ENCODE results near the gene SLC4A2.

SLC4A2 gene

GRCh38 chr7:151095828-151096475, 36.6 kb downstream of the SLC4A2 start:
- Histone ChIP-seq H3K27me3 (ENCODE audit: control insufficient read depth, insufficient read depth, low read length) (no peaks in the 10 kb centered on the region), H3K4me1 (ENCODE audit: control insufficient read depth, insufficient read depth, low read length) (peaks cover 27% of the 10 kb centered on the region), H3K4me3 (ENCODE audit: low read length) (no peak overlapping the region), H3K4me2 (ENCODE audit: low read length) (peak overlapping the region; percentile 46), H3K9me3 (replicated peaks; ENCODE audit: low read length) (no peaks in the 10 kb centered on the region), H3K9ac (ENCODE audit: low read depth, low read length) (no peak overlapping the region), H3K36me3 (ENCODE audit: insufficient read depth, low read length) (peaks cover 16% of the 10 kb centered on the region)

GRCh38 chr7:151099486-151100211, 40.3 kb downstream of the SLC4A2 start:
- no peaks in the 10 kb centered on the region for H3K9me3 ChIP-seq (replicated peaks; ENCODE audit: low read length)
- no peaks in the 10 kb centered on the region for H3K27me3 ChIP-seq (ENCODE audit: control insufficient read depth, insufficient read depth, low read length)
- no peak overlapping the region for H3K4me3 ChIP-seq (ENCODE audit: low read length)
- no peaks in the 10 kb centered on the region for H3K36me3 ChIP-seq (ENCODE audit: insufficient read depth, low read length)
- H3K4me1 ChIP-seq (ENCODE audit: control insufficient read depth, insufficient read depth, low read length): peaks cover 27% of the 10 kb centered on the region
- H3K4me2 ChIP-seq (ENCODE audit: low read length): peak overlapping the region; percentile 2
- H3K9ac ChIP-seq (ENCODE audit: low read depth, low read length): no peak overlapping the region

GRCh38 chr7:151100921-151101320, 41.5 kb downstream of the SLC4A2 start:
- Histone ChIP-seq H3K9me3 (replicated peaks; ENCODE audit: low read length) (no peaks in the 10 kb centered on the region), H3K4me1 (ENCODE audit: control insufficient read depth, insufficient read depth, low read length) (peaks cover 27% of the 10 kb centered on the region), H3K4me2 (ENCODE audit: low read length) (no peak overlapping the region), H3K36me3 (ENCODE audit: insufficient read depth, low read length) (no peaks in the 10 kb centered on the region), H3K9ac (ENCODE audit: low read depth, low read length) (no peak overlapping the region), H3K4me3 (ENCODE audit: low read length) (no peak overlapping the region), H3K27me3 (ENCODE audit: control insufficient read depth, insufficient read depth, low read length) (no peaks in the 10 kb centered on the region)

GRCh38 chr7:151101621-151102396, 42.4 kb downstream of the SLC4A2 start:
- no peaks in the 10 kb centered on the region for H3K36me3 ChIP-seq (ENCODE audit: insufficient read depth, low read length)
- H3K9me3 ChIP-seq (replicated peaks; ENCODE audit: low read length): no peaks in the 10 kb centered on the region
- peaks cover 23% of the 10 kb centered on the region for H3K4me1 ChIP-seq (ENCODE audit: control insufficient read depth, insufficient read depth, low read length)
- H3K9ac ChIP-seq (ENCODE audit: low read depth, low read length): no peak overlapping the region
- no peaks in the 10 kb centered on the region for H3K27me3 ChIP-seq (ENCODE audit: control insufficient read depth, insufficient read depth, low read length)
- no peak overlapping the region for H3K4me2 ChIP-seq (ENCODE audit: low read length)
- H3K4me3 ChIP-seq (ENCODE audit: low read length): no peak overlapping the region

GRCh38 chr7:151102991-151103390, 43.6 kb downstream of the SLC4A2 start:
- Histone ChIP-seq H3K4me1 (ENCODE audit: control insufficient read depth, insufficient read depth, low read length) (peaks cover 23% of the 10 kb centered on the region), H3K9ac (ENCODE audit: low read depth, low read length) (no peak overlapping the region), H3K9me3 (replicated peaks; ENCODE audit: low read length) (no peaks in the 10 kb centered on the region), H3K4me2 (ENCODE audit: low read length) (no peak overlapping the region), H3K4me3 (ENCODE audit: low read length) (no peak overlapping the region), H3K36me3 (ENCODE audit: insufficient read depth, low read length) (no peaks in the 10 kb centered on the region), H3K27me3 (ENCODE audit: control insufficient read depth, insufficient read depth, low read length) (no peaks in the 10 kb centered on the region)

- Histone ChIP-seq H3K4me2 (ENCODE audit: low read length) (no peak overlapping the region), H3K4me3 (ENCODE audit: low read length) (no peak overlapping the region), H3K9me3 (replicated peaks; ENCODE audit: low read length) (no peaks in the 10 kb centered on the region), H3K4me1 (ENCODE audit: control insufficient read depth, insufficient read depth, low read length) (peaks cover 23% of the 10 kb centered on the region), H3K27me3 (ENCODE audit: control insufficient read depth, insufficient read depth, low read length) (no peaks in the 10 kb centered on the region), H3K9ac (ENCODE audit: low read depth, low read length) (no peak overlapping the region), H3K36me3 (ENCODE audit: insufficient read depth, low read length) (no peaks in the 10 kb centered on the region)
These were observed 44.6 kb downstream of the SLC4A2 start for GRCh38 chr7:151103973-151104372.

GRCh38 chr7:151104411-151105235, 45.2 kb downstream of the SLC4A2 start:
- H3K9ac ChIP-seq (ENCODE audit: low read depth, low read length): peak overlapping the region; percentile 22
- no peak overlapping the region for H3K4me3 ChIP-seq (ENCODE audit: low read length)
- no peaks in the 10 kb centered on the region for H3K27me3 ChIP-seq (ENCODE audit: control insufficient read depth, insufficient read depth, low read length)

GRCh38 chr7:151107882-151108281, 48.5 kb downstream of the SLC4A2 start:
- no peaks in the 10 kb centered on the region for H3K27me3 ChIP-seq (ENCODE audit: control insufficient read depth, insufficient read depth, low read length)
- no peaks in the 10 kb centered on the region for H3K36me3 ChIP-seq (ENCODE audit: insufficient read depth, low read length)
- no peak overlapping the region for H3K9ac ChIP-seq (ENCODE audit: low read depth, low read length)
- H3K4me3 ChIP-seq (ENCODE audit: low read length): no peak overlapping the region
- H3K4me1 ChIP-seq (ENCODE audit: control insufficient read depth, insufficient read depth, low read length): peaks cover 26% of the 10 kb centered on the region
- no peak overlapping the region for H3K4me2 ChIP-seq (ENCODE audit: low read length)
- H3K9me3 ChIP-seq (replicated peaks; ENCODE audit: low read length): no peaks in the 10 kb centered on the region

More at GRCh38 chr7:151104411-151105235, 45.2 kb downstream of the SLC4A2 start:
- Histone ChIP-seq H3K4me1 (ENCODE audit: control insufficient read depth, insufficient read depth, low read length) (peaks cover 26% of the 10 kb centered on the region), H3K36me3 (ENCODE audit: insufficient read depth, low read length) (no peaks in the 10 kb centered on the region), H3K4me2 (ENCODE audit: low read length) (peak overlapping the region; percentile 64), H3K9me3 (replicated peaks; ENCODE audit: low read length) (no peaks in the 10 kb centered on the region)

GRCh38 chr7:151109094-151110048, 50.0 kb downstream of the SLC4A2 start:
- H3K27me3 ChIP-seq (ENCODE audit: control insufficient read depth, insufficient read depth, low read length): no peaks in the 10 kb centered on the region
- peaks cover 5% of the 10 kb centered on the region for H3K36me3 ChIP-seq (ENCODE audit: insufficient read depth, low read length)
- H3K9ac ChIP-seq (ENCODE audit: low read depth, low read length): peak overlapping the region; percentile 5
- H3K4me3 ChIP-seq (ENCODE audit: low read length): no peak overlapping the region
- peaks cover 37% of the 10 kb centered on the region for H3K4me1 ChIP-seq (ENCODE audit: control insufficient read depth, insufficient read depth, low read length)
- no peaks in the 10 kb centered on the region for H3K9me3 ChIP-seq (replicated peaks; ENCODE audit: low read length)
- H3K4me2 ChIP-seq (ENCODE audit: low read length): no peak overlapping the region

GRCh38 chr7:151110236-151110940, 51.0 kb downstream of the SLC4A2 start:
- H3K36me3 ChIP-seq (ENCODE audit: insufficient read depth, low read length): peaks cover 6% of the 10 kb centered on the region
- H3K4me3 ChIP-seq (ENCODE audit: low read length): no peak overlapping the region
- H3K4me2 ChIP-seq (ENCODE audit: low read length): no peak overlapping the region
- H3K9ac ChIP-seq (ENCODE audit: low read depth, low read length): no peak overlapping the region
- no peaks in the 10 kb centered on the region for H3K27me3 ChIP-seq (ENCODE audit: control insufficient read depth, insufficient read depth, low read length)
- H3K4me1 ChIP-seq (ENCODE audit: control insufficient read depth, insufficient read depth, low read length): peaks cover 28% of the 10 kb centered on the region
- H3K9me3 ChIP-seq (replicated peaks; ENCODE audit: low read length): no peaks in the 10 kb centered on the region

All from skeletal muscle satellite cell (primary cell).